PFSK-1 (cell line): ENCODE results near the gene PROM2.

Experiments
- FOXP2 ChIP-seq: optimal IDR thresholded peaks from 2 replicates; pipeline ENCODE3; 2011; ENCODE audit warnings: borderline replicate concordance, control low read depth, inconsistent platforms; ENCODE audit not compliant: insufficient read depth; ENCODE audit errors: extremely low read length, extremely low read depth
- POLR2AphosphoS5 ChIP-seq: IDR thresholded peaks from 2 replicates; pipeline ENCODE4 v1.6.1; 2012; ENCODE audit warnings: low read depth, mild to moderate bottlenecking, control low read depth, low read length, moderate library complexity
- REST ChIP-seq, 2 experiments: IDR thresholded peaks; 2 replicates each; pipeline versions ENCODE4 v1.6.1 to v1.8.0; 2011 to 2012; ENCODE audit warnings: low read depth in 2 of 2, low read length in 2 of 2, control low read depth in 1 of 2, inconsistent platforms in 1 of 2, mild to moderate bottlenecking in 1 of 2, moderate library complexity in 1 of 2; ENCODE audit not compliant: insufficient read depth in 1 of 2
- SIN3A ChIP-seq: IDR thresholded peaks from 2 replicates; pipeline ENCODE4 v1.6.1; 2012; ENCODE audit warnings: mild to moderate bottlenecking, low read length, moderate library complexity, borderline replicate concordance; ENCODE audit not compliant: insufficient read depth
- TAF1 ChIP-seq: IDR thresholded peaks from 2 replicates; pipeline ENCODE4 v1.6.1; 2012; ENCODE audit warnings: low read length, control low read depth, borderline replicate concordance; ENCODE audit not compliant: insufficient read depth

The PROM2 gene

GRCh38 chr2:95314964-95315611 is 40.8 kb downstream of the PROM2 start:
- no peak for TF ChIP-seq SIN3A
- TF ChIP-seq POLR2AphosphoS5, result no peak
- no peak for TF ChIP-seq REST (IDR thresholded peaks at IDR 0.05; ENCODE audit: insufficient read depth in 1 of 2, low read depth in 2 of 2, low read length in 2 of 2)

GRCh38 chr2:95315801-95316411 is 41.7 kb downstream of the PROM2 start:
- TF ChIP-seq REST (IDR thresholded peaks at IDR 0.05; ENCODE audit: insufficient read depth in 1 of 2, low read depth in 2 of 2, low read length in 2 of 2), result no peak
- TF ChIP-seq TAF1, result no peak
- no peak for TF ChIP-seq SIN3A
- no peak for TF ChIP-seq POLR2AphosphoS5
- TF ChIP-seq FOXP2, result no peak

- no peak for TF ChIP-seq SIN3A
- no peak for TF ChIP-seq POLR2AphosphoS5
- TF ChIP-seq FOXP2, result no peak
- no peak for TF ChIP-seq TAF1
- no peak for TF ChIP-seq REST (IDR thresholded peaks at IDR 0.05; ENCODE audit: insufficient read depth in 1 of 2, low read depth in 2 of 2, low read length in 2 of 2)
These were observed 42.3 kb downstream of the PROM2 start for GRCh38 chr2:95316466-95317122.

GRCh38 chr2:95317123-95317500 is 42.9 kb downstream of the PROM2 start:
- TF ChIP-seq TAF1 (no peak), REST (IDR thresholded peaks at IDR 0.05; ENCODE audit: insufficient read depth in 1 of 2, low read depth in 2 of 2, low read length in 2 of 2) (no peak), FOXP2 (no peak), POLR2AphosphoS5 (no peak), SIN3A (no peak)
